ENCODE results near the gene RAB28.

GRCh38 chr4:13368217-13368616 is 115.9 kb downstream of the RAB28 start:
- TF ChIP-seq EP300 (IDR thresholded peaks at IDR 0.05) (no peak), POLR2A (IDR thresholded peaks at IDR 0.05) (no peak), CTCF (IDR thresholded peaks at IDR 0.05) (no peak), POLR2AphosphoS5 (IDR thresholded peaks at IDR 0.05) (no peak)

All from upper lobe of left lung (tissue), 4 donors.